Stomach (tissue), 9 donors: Measurements from ENCODE around the gene DENND5A. TPM values are rescaled to one million over a fixed set of nuclear protein-coding genes. Genes with fewer than 3 reads are reported as not detected.

Source experiments
- DNase-seq, 2 donors: peaks; one replicate each; pipeline versions ENCODE4 v3.0.0 to v3.0.0-alpha.2; 2013 to 2019
- H3K27ac ChIP-seq, 5 donors: fragments of 200-600 bp in 4 of 5; sonication (generic) in 4 of 5; one replicate each; pipeline ENCODE4 v1.5.1; 2013 to 2019; ENCODE audit warnings: mild to moderate bottlenecking in 1 of 5, moderate library complexity in 1 of 5
- H3K27me3 ChIP-seq, 3 donors: fragments of 200-600 bp; sonication (generic); one replicate each; pipeline ENCODE4 v1.5.1; 2017 to 2019; ENCODE audit warnings: mixed run types in 1 of 3
- H3K36me3 ChIP-seq, 4 donors: fragments of 200-600 bp; sonication (generic); 1 replicate in 3 of 4; 2 replicates in 1 of 4; pipeline ENCODE4 v1.5.1; 2016 to 2019
- H3K4me1 ChIP-seq, 4 donors: fragments of 200-600 bp; sonication (generic); one replicate each; pipeline ENCODE4 v1.5.1; 2016 to 2019
- H3K4me3 ChIP-seq, 4 donors: fragments of 200-600 bp; sonication (generic) in 3 of 4; one replicate each; pipeline ENCODE4 v1.5.1; 2016 to 2019; ENCODE audit warnings: mild to moderate bottlenecking in 1 of 4
- H3K9me3 ChIP-seq, 4 donors: fragments of 200-600 bp; sonication (generic); one replicate each; pipeline ENCODE4 v1.5.1; 2016 to 2019
- EP300 ChIP-seq: sonication (generic); formaldehyde crosslinking; IDR thresholded peaks from one replicate; pipeline ENCODE4 v1.6.1; 2017; ENCODE audit warnings: antibody characterized with exemption
- POLR2A ChIP-seq, 4 donors: fragments of 450-650 bp; IDR thresholded peaks; one replicate each; pipeline ENCODE4 v1.6.1; 2016; ENCODE audit warnings: antibody characterized with exemption in 4 of 4, control low read depth in 2 of 4, mild to moderate bottlenecking in 1 of 4, moderate library complexity in 1 of 4
- POLR2AphosphoS5 ChIP-seq, 3 donors: sonication (generic); formaldehyde crosslinking; IDR thresholded peaks; one replicate each; pipeline ENCODE4 v1.6.1; 2016; ENCODE audit warnings: antibody characterized with exemption in 3 of 3
- WGBS, 5 donors: extraction: QIAGEN DNeasy Blood & Tissue Kit in 3 of 5; methylation state at CpG; one replicate each; pipeline versions ENCODE4 v1.1.5 to v1.1.7; 2013 to 2018; 5-methylcytosine and 5-hydroxymethylcytosine counted together
- intact Hi-C: fragments of 100-400 bp; cut with DNase I; formaldehyde crosslinking; loops from one replicate; pipeline ENCODE4 v1.15.1; 2023; ENCODE audit warnings: low total_unique reads
- polyA plus RNA-seq, 3 donors: library from polyadenylated mRNA; stranded (reverse); fragments of 200-250 nt; gene quantifications; one replicate each; pipeline ENCODE4 v1.2.3, GENCODE V29; 2013
- total RNA-seq, 5 donors: library from RNA; depleted of rRNA; stranded (reverse); fragments of >200 nt; gene quantifications; one replicate each; pipeline versions ENCODE4 v1.1.0 to v1.2.3, GENCODE V29; 2014 to 2016
- TF ChIP-seq, protein P1 (sequence below), 7 experiments: fragments of 450-650 bp in 4 of 7; fragments of 200-600 bp in 3 of 7; sonication (generic) in 3 of 7; IDR thresholded peaks; one replicate each; pipeline ENCODE4 v1.5.1; 2016 to 2019; ENCODE audit warnings: antibody characterized with exemption in 7 of 7, control low read depth in 2 of 7, mild to moderate bottlenecking in 1 of 7
- donor health status: healthy with polysubstance abuse.
- donor health status: Bipolar disorder and iron deficiency.
- donor health status: healthy.

Gene DENND5A
- total and polyA plus RNA-seq, 8 donors = 14.8 to 152 (median 42.3) TPM

GRCh38 chr11:9136741-9137140 lies 128.4 kb downstream of the DENND5A start:
- Histone ChIP-seq H3K27ac (peak overlapping the region in 2 of 5 donors; percentile 78 to 80), H3K9me3 (no peaks in the 10 kb centered on the region), H3K27me3 (no peaks in the 10 kb centered on the region), H3K36me3 (peaks cover 7 to 35% (median 30%) of the 10 kb centered on the region in 4 donors), H3K4me3 (no peak overlapping the region), H3K4me1 (peaks cover 27 to 44% (median 37%) of the 10 kb centered on the region in 4 donors)
- 78 to 94% (median 84%) methylated on average over 2 of the region's 2 CpGs for WGBS, 5 donors
- TF ChIP-seq EP300 (no peak), POLR2A (IDR thresholded peaks at IDR 0.05) (no peak), POLR2AphosphoS5 (IDR thresholded peaks at IDR 0.05) (no peak)
- TF ChIP-seq, protein P1, sequence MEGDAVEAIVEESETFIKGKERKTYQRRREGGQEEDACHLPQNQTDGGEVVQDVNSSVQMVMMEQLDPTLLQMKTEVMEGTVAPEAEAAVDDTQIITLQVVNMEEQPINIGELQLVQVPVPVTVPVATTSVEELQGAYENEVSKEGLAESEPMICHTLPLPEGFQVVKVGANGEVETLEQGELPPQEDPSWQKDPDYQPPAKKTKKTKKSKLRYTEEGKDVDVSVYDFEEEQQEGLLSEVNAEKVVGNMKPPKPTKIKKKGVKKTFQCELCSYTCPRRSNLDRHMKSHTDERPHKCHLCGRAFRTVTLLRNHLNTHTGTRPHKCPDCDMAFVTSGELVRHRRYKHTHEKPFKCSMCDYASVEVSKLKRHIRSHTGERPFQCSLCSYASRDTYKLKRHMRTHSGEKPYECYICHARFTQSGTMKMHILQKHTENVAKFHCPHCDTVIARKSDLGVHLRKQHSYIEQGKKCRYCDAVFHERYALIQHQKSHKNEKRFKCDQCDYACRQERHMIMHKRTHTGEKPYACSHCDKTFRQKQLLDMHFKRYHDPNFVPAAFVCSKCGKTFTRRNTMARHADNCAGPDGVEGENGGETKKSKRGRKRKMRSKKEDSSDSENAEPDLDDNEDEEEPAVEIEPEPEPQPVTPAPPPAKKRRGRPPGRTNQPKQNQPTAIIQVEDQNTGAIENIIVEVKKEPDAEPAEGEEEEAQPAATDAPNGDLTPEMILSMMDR (IDR thresholded peaks at IDR 0.05) = no peak
- intact Hi-C loops = loop anchor here (5.0 kb wide), 1 partner anchor 119 kb away; no protein-coding TSS in a partner anchor
- no peak for DNase-seq

DNA sequence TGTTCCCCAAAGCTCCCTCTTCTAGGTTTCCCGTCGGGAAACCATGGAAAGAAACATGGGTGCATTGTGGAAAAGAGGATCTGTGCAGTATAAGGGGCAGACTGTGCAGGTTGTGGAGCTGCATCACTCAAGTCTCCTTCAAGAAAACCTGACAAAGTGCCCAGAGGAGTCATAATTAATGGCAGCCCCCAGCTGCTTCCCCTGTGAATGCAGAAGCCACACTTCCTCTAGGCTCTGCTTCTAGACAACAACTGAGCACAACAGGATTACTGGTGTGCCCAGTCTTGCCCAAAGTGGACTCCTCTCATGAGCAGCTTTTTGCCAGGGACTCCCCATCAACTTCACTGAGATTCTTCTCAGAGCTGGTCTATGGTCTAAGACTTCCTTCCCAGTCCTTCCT lies 131.2 kb downstream of the DENND5A start:
- H3K36me3 ChIP-seq = peaks cover 0 to 12% (median 6%) of the 10 kb centered on the region in 4 donors
- TF ChIP-seq POLR2AphosphoS5 (IDR thresholded peaks at IDR 0.05) = no peak
- TF ChIP-seq EP300 = no peak
- no peak for TF ChIP-seq POLR2A (IDR thresholded peaks at IDR 0.05)
- TF ChIP-seq, protein P1 (IDR thresholded peaks at IDR 0.05) = no peak
- intact Hi-C loops = no loop called here
- H3K27ac ChIP-seq = no peak overlapping the region
- H3K4me1 ChIP-seq = peaks cover 17 to 25% (median 20%) of the 10 kb centered on the region in 4 donors
- H3K27me3 ChIP-seq = no peaks in the 10 kb centered on the region
- no peak for DNase-seq
- H3K4me3 ChIP-seq = no peak overlapping the region
- H3K9me3 ChIP-seq = no peaks in the 10 kb centered on the region
- WGBS, 5 donors = 93 to 100% (median 96%) methylated on average over 2 of the region's 2 CpGs

DNA sequence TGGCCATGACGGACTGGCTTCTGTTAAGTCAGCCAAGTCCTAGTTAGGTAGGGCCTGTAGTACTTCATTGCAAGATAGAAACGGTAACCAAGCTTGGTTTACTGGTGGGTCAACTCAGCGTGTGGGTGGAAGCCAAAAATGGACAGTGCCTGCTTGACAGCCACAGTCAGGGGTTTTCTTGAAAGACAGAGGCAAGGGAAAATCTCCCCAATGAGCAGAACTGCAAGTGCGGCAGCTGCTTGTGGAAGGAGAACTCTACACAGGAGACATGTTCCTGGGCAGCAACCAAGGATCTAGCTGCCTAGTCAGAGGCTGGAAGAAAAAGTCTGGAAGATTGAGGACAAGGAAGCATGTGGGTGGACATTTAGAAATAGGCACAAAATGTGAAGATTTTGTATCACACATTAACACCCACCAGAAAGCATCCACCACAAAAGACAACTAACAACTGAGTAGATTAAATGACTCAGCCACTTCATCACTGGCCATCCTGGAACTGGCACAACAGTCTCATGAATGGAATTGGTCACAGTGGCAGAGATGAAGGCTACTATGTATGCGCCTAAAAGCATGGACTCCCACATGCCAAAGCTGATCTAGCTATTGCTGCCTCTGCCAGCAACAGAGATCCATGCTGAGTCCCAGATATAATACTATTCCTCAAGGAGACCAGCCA lies 132.8 kb downstream of the DENND5A start:
- Histone ChIP-seq H3K27ac (no peak overlapping the region), H3K4me3 (no peak overlapping the region), H3K9me3 (no peaks in the 10 kb centered on the region), H3K36me3 (peaks cover 0 to 7% (median 5%) of the 10 kb centered on the region in 4 donors), H3K27me3 (no peaks in the 10 kb centered on the region), H3K4me1 (peaks cover under 1 to 9% (median 5%) of the 10 kb centered on the region in 4 donors)
- intact Hi-C loops = no loop called here
- no peak for TF ChIP-seq POLR2A (IDR thresholded peaks at IDR 0.05)
- TF ChIP-seq, protein P1 (IDR thresholded peaks at IDR 0.05) = no peak
- no peak for TF ChIP-seq EP300
- TF ChIP-seq POLR2AphosphoS5 (IDR thresholded peaks at IDR 0.05) = no peak
- WGBS, 5 donors = 85 to 94% (median 94%) methylated on average over 5 of the region's 5 CpGs
- DNase-seq = no peak

GRCh38 chr11:9130297-9130696 lies 134.9 kb downstream of the DENND5A start:
- Histone ChIP-seq H3K27me3 (no peaks in the 10 kb centered on the region), H3K36me3 (peaks cover 0 to 7% (median 5%) of the 10 kb centered on the region in 4 donors), H3K27ac (no peak overlapping the region), H3K4me3 (no peak overlapping the region), H3K4me1 (no peaks in the 10 kb centered on the region), H3K9me3 (no peaks in the 10 kb centered on the region)
- intact Hi-C loops = no loop called here
- TF ChIP-seq POLR2A (IDR thresholded peaks at IDR 0.05) (no peak), EP300 (no peak), POLR2AphosphoS5 (IDR thresholded peaks at IDR 0.05) (no peak)
- TF ChIP-seq, protein P1 (IDR thresholded peaks at IDR 0.05) = no peak
- WGBS, 5 donors = 90 to 97% (median 93%) methylated on average over 1 of the region's 1 CpG
- no peak for DNase-seq
